ENCODE data around the gene ZNF512.
A peak's percentile ranks its signal among the peaks of the same experiment; 100 is the strongest.
"Not testable (repeated sequence)": the region's sequence is repeated elsewhere in the genome, so short reads cannot be mapped to it uniquely, and the experiment has no call there.

The ZNF512 gene

DNA sequence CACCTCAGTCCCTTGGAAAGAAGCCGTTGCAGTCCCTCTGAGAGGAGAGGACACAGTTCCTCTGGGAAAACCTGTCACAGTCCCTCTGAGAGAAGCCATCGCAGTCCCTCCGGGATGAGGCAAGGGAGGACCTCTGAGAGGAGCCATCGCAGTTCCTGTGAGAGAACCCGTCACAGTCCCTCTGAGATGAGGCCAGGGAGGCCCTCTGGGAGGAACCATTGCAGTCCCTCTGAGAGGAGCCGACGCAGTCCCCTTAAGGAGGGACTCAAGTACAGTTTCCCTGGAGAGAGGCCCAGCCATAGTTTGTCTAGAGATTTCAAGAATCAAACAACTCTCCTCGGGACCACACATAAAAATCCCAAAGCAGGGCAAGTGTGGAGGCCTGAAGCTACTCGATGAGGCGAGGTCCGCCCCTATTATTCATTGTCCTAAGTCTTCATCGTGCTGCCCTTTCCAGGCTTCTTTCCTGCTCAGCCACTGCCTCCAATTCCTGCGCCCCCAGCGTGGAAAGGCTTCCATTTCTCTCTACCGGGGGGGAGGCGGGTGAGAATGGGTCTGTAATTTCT lies 630 bp upstream of the ZNF512 start:
- DNase-seq (ENCODE audit: extremely low read depth in 1 of 2, low read depth in 1 of 2), result no peak

DNA sequence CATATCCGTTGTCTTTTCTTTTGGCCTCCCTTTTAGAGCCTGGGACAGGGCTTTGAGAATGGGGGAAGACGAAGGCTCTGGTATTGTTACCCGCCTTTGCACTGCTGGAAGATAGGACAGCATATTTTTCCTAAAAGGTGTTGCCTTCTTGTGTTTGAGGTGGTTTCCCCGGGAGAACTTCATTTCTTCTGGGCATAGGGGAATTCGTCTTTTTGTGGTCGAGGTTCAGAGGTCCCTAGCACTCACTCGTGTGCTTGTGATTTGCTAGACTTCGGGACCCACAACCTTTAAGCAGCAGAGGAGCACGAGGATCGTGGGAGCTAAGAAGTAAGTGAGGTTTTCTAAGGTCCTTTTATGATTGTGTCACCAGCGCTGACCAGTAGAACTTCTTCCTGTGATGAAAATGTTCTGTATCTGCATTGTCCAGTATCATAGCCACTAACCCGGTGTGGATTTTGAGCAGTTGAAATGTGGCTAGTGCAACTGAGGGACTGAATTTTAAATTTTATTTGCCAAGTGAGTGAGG lies 611 bp downstream of the ZNF512 start:
- no peak for DNase-seq (ENCODE audit: extremely low read depth in 1 of 2, low read depth in 1 of 2)

GRCh38 chr2:27584597-27584996 lies 1.8 kb downstream of the ZNF512 start:
- no peak for DNase-seq (ENCODE audit: extremely low read depth in 1 of 2, low read depth in 1 of 2)

DNA sequence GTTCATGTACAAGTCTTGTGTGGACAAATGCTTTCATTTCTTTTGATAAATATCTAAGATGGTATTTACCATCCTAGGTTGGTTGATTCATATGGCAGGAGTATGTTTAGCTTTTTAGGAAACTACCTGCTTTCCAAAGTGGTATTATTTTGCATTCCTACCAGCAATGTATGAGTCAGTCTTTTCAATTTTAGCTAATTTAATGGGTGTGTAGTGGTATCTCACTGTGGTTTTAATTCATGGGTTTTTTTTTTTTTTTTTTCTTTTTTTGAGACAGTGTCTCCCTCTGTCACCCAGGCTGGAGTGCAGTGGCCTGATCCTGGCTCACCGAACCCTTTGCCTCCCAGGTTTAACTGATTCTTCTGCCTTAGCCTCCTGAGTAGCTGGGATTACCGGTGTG lies 4.2 kb downstream of the ZNF512 start:
- DNase-seq (ENCODE audit: extremely low read depth in 1 of 2, low read depth in 1 of 2), result no peak

GRCh38 chr2:27588308-27588707 lies 5.5 kb downstream of the ZNF512 start:
- no peak for DNase-seq (ENCODE audit: extremely low read depth in 1 of 2, low read depth in 1 of 2)

DNA sequence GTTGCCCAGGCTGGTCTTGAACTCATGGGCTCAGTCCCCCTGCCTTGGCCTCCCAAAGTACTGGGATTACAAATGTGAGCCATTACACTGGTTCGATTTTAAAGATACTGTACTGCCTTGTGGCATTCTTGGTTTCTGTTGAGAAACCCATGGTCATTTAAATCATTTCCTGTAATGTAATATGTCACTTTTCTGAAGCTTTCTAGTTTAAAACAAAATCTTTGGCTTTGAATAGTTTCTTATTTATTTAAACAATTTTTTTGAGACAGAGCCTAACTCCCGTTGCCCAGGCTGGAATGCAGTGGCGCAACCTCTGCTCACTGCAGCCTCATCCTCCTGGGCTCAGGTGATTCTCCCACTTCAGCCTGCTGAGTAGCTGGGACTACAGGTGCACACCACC lies 8.9 kb downstream of the ZNF512 start:
- DNase-seq (ENCODE audit: extremely low read depth in 1 of 2, low read depth in 1 of 2), result no peak

GRCh38 chr2:27593240-27593639 lies 10.4 kb downstream of the ZNF512 start:
- DNase-seq (ENCODE audit: extremely low read depth in 1 of 2, low read depth in 1 of 2), result no peak

DNA sequence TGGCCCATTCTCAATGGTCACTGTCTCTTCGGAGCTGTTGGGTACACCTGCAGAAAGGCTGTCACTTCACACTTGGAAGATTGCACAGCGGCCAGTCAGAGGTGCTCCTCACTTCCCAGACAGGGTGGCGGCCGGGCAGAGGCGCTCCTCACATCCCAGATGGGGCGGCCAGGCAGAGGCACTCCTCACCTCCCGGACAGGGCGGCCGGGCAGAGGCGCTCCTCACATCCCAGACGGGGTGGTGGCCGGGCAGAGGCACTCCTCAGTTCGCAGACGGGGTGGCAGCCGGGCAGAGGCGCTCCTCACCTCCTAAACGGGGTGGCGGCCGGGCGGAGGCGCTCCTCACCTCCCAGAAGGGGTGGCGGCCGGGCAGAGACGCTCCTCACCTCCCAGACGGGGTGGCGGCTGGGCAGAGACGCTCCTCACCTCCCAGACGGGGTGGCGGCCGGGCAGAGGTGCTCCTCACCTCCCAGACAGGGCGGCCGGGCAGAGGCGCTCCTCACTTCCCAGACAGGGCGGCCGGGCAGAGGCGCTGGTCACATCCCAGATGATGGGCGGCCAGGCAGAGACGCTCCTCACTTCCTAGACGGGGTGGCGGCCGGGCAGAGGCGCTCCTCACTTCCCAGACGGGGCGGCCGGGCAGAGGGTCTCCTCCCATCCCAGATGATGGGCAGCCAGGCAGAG lies 11.3 kb downstream of the ZNF512 start:
- DNase-seq (ENCODE audit: extremely low read depth in 1 of 2, low read depth in 1 of 2), result not testable (repeated sequence)

GRCh38 chr2:27595412-27595811 lies 12.6 kb downstream of the ZNF512 start:
- not testable (repeated sequence) for DNase-seq (ENCODE audit: extremely low read depth in 1 of 2, low read depth in 1 of 2)

GRCh38 chr2:27596627-27597026 lies 13.8 kb downstream of the ZNF512 start:
- no peak for DNase-seq (ENCODE audit: extremely low read depth in 1 of 2, low read depth in 1 of 2)

GRCh38 chr2:27606611-27607010 lies 23.8 kb downstream of the ZNF512 start:
- no peak for DNase-seq (ENCODE audit: extremely low read depth in 1 of 2, low read depth in 1 of 2)

DNA sequence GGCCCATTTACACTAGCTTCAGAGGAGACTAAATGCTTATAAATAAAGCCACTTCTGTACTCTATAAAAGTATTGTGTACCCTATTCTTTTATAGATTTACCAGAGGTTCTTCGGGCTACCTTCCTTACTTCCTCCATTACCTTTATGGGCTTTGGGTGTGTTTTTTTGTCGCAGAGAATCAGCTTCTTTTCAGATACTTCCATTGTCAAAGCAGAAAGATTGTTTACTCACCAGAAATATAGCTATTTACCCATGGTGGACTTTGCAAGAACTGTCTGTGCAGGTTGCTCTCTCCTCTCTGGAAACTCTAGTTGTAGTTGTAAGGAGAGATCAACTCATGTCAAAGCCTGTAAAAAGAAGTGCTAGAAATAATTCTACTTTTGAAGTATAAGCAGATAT lies 31.1 kb downstream of the ZNF512 start:
- no peak for DNase-seq (ENCODE audit: extremely low read depth in 1 of 2, low read depth in 1 of 2)

DNA sequence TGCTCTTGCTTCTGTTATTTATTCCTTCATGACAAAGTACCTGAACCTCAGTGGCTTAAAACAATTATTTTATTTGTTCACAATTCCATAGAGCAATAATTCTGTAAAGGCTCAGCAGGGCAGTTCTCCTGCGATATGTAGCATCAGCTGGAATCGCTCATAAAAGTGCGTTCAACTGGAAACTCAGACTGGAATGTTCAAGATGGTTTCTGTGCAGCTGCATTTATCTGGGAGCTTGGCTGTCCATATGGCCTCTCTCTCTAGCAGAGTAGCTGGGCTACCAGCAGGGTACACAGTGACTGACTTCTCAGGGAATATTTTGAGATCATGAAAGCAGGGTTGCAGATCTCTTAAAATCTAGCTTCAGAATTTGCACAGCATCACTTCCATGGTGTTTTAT lies 32.5 kb downstream of the ZNF512 start:
- no peak for DNase-seq (ENCODE audit: extremely low read depth in 1 of 2, low read depth in 1 of 2)

GRCh38 chr2:27621524-27621923 lies 38.7 kb downstream of the ZNF512 start:
- DNase-seq (ENCODE audit: extremely low read depth in 1 of 2, low read depth in 1 of 2), result no peak

- no peak for DNase-seq (ENCODE audit: extremely low read depth in 1 of 2, low read depth in 1 of 2)
Measured at GRCh38 chr2:27622921-27623384, 40.1 kb downstream of the ZNF512 start.

DNA sequence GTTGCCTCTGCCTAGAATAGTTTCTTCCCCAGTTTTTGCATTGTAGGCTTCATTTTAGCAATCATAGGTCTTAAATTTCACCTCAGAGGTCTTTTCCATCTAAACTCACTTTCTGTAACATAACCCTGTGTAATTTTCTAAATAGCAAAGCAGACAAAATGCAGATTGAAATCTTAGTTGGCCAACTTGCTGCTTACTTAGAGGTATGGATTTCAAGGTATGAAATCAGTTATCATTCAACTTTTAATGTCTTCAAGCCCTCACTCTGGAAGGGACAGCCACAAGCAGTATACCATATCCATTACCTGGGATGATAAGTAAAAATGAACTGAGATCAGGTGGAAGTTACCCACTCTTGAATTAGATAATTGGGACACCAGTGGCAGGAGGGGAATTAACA lies 42.1 kb downstream of the ZNF512 start:
- DNase-seq (ENCODE audit: extremely low read depth in 1 of 2, low read depth in 1 of 2), result no peak

DNA sequence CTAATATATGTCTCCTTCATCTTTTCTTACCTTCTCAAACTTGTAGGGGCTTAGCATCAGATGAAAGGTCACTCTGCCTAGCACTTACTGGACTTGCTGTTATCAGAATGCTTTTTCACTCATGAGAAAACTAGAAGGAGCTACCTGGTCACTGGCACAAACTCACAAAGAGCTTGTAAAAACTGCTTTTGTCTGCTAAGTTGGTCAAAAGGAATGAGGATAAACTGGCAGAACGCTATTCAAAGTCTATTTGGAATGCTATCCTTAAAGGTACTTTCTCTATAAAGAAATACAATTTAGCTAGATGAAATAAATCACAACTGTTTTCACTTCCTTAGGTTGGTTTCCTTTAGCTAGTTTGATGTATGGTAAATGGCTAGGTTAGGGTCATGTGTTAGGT lies 43.5 kb downstream of the ZNF512 start:
- DNase-seq (ENCODE audit: extremely low read depth in 1 of 2, low read depth in 1 of 2), result not testable (repeated sequence)

- DNase-seq (ENCODE audit: extremely low read depth in 1 of 2, low read depth in 1 of 2), result not testable (repeated sequence)
Measured at GRCh38 chr2:27626921-27627320, 44.1 kb downstream of the ZNF512 start.

DNA sequence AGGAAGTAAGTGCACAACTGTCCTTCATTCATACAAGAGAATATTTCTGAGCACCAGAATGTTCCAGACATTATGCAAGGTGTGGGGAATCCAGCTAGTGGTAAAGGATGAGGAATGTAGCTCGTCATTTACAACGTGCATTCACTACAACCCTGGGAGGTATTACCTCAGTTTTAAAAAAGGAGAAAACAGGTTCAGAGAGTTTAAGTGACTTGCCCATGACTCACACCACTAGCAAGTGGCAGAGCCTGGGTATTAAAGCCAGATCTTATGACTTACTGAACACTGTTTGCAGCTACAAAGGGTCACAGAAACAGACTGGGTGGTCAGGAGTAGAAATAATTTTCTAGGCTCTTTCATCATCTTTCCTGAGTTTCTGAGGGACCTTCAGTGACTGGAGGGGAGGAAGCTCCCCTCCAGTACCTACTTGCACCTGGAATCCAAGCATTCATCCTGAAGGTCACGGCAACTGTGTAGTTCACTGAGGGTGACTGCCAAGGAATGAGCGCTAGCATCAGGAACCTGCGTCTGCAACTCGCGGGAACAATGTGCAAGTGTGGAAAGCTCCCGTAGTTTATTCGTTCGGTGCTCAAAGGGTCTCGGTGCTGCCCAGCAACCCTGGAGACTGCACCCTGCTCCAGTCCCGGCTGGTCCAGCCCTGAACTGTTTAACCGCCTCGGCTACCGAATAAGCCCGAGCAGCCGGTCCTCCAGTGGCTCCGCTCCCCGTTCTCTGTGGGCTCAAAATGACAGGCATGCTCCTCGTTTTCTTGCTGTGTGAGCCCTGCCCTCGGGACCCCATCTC lies 45.3 kb downstream of the ZNF512 start:
- no peak for DNase-seq (ENCODE audit: extremely low read depth in 1 of 2, low read depth in 1 of 2)

DNA sequence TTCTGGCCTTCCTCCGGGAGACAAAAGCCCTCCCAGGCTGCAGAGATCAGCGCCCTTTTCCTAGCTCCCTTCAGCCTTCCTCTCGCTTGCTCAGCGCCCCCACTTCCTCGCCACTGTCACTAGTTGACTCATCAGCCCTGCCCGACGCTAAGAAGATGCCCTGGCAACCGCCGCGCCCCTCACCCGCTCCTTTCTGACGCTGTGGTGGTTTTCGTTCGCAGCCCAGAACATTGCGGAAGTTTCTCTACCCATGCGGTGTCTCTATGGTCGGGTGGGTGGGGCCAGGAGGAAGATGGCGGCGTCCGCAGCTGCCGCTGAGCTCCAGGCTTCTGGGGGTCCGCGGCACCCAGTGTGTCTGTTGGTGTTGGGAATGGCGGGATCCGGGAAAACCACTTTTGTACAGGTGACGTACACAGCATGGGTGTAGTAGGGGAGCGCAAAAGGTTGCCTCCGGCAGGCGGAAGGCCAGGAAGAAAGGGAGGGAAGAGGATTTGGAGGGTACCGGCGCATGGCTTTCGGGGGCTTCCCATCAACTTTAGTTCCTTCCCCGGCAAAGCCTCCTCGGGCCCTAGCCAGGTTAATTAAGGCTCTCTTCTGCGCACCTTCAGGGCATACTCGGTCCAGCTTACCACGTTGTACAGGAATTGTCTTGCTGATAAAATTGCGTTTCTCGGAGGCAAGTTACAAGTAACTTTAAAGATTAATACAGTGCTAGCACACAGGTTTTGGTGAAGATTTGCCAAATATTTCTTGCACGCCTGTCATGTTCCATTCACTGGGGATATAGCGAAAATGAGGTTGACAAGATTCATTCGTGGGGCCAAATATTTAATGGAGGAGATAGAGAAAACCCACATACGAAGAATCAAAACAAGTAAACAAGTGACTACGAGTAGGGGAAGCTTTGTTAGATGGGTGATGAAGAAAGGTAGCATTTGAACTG lies 46.2 kb downstream of the ZNF512 start, which contains the start of the genes CCDC121 and GPN1:
CCDC121 (minus strand) TSS at position 246 of the 943 bp plus-strand sequence. CDS start 1,213 bp downstream, outside the sequence.
GPN1 (plus strand) TSS at position 284 of the 943 bp plus-strand sequence; CDS start at position 293, 9 bp downstream.
- DNase-seq (ENCODE audit: extremely low read depth in 1 of 2, low read depth in 1 of 2), result peak; percentile 89 to 90

Measured in activated CD8-positive, alpha-beta memory T cell treated with anti-CD3 and anti-CD28 coated beads for 1 hour (primary cell).